ENCODE measurements around the gene UPF3A.
"Not testable (repeated sequence)": the region's sequence is repeated elsewhere in the genome, so short reads cannot be mapped to it uniquely, and the experiment has no call there.

The UPF3A gene

GRCh38 chr13:114334305-114335053 is 53.1 kb downstream of the UPF3A start:
- no peak for DNase-seq (ENCODE audit: low read depth)

GRCh38 chr13:114336457-114336856 is 55.1 kb downstream of the UPF3A start:
- DNase-seq (ENCODE audit: low read depth), result not testable (repeated sequence)

- DNase-seq (ENCODE audit: low read depth), result no peak
Measured at GRCh38 chr13:114338959-114339358, 57.6 kb downstream of the UPF3A start.

GRCh38 chr13:114339857-114340534 is 58.6 kb downstream of the UPF3A start:
- DNase-seq (ENCODE audit: low read depth), result no peak

GRCh38 chr13:114341003-114341777 is 59.8 kb downstream of the UPF3A start:
- no peak for DNase-seq (ENCODE audit: low read depth)

GRCh38 chr13:114347256-114347655 is 65.9 kb downstream of the UPF3A start:
- not testable (repeated sequence) for DNase-seq (ENCODE audit: low read depth)

GRCh38 chr13:114352763-114353162 is 71.4 kb downstream of the UPF3A start:
- DNase-seq (ENCODE audit: low read depth), result not testable (repeated sequence)

GRCh38 chr13:114353382-114353781 is 72.0 kb downstream of the UPF3A start:
- DNase-seq (ENCODE audit: low read depth), result not testable (repeated sequence)

All from stimulated activated CD8-positive, alpha-beta memory T cell treated with anti-CD3 and anti-CD28 coated beads, Interleukin-7, amount 100 ng/mL, for 24 hours (primary cell).